ENCODE measurements around the gene GFRA1.

DNA sequence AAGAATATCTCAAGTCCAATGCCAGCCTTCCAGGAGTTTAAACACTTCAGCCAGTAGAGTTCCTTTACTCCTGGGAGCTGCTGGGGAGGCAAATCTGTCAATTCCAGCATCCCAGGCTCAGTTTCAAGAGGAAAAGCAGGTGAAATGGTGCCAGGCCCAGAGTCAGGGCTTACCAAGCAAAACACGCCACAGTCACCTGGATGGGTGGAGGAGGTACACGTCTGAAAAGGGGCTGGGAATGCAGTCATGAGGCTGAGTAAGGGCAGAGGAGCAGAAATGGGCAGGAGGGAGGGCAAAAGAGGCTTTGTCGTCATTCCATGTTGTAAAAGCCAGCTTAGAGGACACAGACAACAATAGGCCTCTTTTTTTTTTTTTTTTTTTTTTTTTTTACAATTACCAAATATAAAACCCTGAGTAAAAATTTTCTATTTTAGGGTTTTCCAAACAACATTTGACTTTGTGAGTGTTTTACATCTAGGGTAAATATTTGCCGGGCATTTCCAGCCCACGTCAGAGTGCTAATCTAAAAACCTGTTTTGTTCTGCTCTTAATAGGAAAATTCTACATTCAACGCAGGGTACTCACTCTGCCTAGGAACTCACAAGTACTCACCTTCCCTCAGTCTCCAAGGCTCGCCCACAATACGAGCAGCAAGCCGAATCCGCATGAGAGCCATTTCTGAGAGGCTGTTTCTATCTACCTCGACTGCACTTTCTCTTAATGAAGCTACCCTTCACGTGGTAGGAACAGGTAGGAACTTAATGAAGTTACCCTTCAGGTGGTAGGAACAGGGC lies 21.2 kb downstream of the GFRA1 start:
- TF ChIP-seq, protein P1, sequence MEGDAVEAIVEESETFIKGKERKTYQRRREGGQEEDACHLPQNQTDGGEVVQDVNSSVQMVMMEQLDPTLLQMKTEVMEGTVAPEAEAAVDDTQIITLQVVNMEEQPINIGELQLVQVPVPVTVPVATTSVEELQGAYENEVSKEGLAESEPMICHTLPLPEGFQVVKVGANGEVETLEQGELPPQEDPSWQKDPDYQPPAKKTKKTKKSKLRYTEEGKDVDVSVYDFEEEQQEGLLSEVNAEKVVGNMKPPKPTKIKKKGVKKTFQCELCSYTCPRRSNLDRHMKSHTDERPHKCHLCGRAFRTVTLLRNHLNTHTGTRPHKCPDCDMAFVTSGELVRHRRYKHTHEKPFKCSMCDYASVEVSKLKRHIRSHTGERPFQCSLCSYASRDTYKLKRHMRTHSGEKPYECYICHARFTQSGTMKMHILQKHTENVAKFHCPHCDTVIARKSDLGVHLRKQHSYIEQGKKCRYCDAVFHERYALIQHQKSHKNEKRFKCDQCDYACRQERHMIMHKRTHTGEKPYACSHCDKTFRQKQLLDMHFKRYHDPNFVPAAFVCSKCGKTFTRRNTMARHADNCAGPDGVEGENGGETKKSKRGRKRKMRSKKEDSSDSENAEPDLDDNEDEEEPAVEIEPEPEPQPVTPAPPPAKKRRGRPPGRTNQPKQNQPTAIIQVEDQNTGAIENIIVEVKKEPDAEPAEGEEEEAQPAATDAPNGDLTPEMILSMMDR (IDR thresholded peaks at IDR 0.05): no peak
- TF ChIP-seq POLR2A (IDR thresholded peaks at IDR 0.05): no peak
